D341Med (cell line): Measurements from ENCODE around the gene YAP1.
"Not testable (repeated sequence)": the region's sequence is repeated elsewhere in the genome, so short reads cannot be mapped to it uniquely, and the experiment has no call there.

Source experiments
- DNase-seq: peaks from one replicate; pipeline ENCODE4 v3.0.0; 2012; ENCODE audit warnings: low spot score

YAP1 gene

GRCh38 chr11:102241026-102241425, 130.8 kb downstream of the YAP1 start:
- no peak for DNase-seq

GRCh38 chr11:102243399-102243884, 133.2 kb downstream of the YAP1 start:
- no peak for DNase-seq

- DNase-seq, result no peak
These were observed 134.6 kb downstream of the YAP1 start for GRCh38 chr11:102244681-102245409.

- no peak for DNase-seq
These were observed 141.2 kb downstream of the YAP1 start for GRCh38 chr11:102251423-102251822.

- no peak for DNase-seq
These were observed 142.2 kb downstream of the YAP1 start for GRCh38 chr11:102252339-102252891.

- no peak for DNase-seq
These were observed 142.9 kb downstream of the YAP1 start for GRCh38 chr11:102253020-102253715.

- no peak for DNase-seq
These were observed 143.8 kb downstream of the YAP1 start for GRCh38 chr11:102254047-102254446.

GRCh38 chr11:102256251-102256650, 146.0 kb downstream of the YAP1 start:
- DNase-seq, result no peak

- DNase-seq, result no peak
These were observed 150.0 kb downstream of the YAP1 start for GRCh38 chr11:102260241-102260640.

- DNase-seq, result no peak
These were observed 153.2 kb downstream of the YAP1 start for GRCh38 chr11:102263379-102264003.

- DNase-seq, result not testable (repeated sequence)
These were observed 154.5 kb downstream of the YAP1 start for GRCh38 chr11:102264704-102265103.

GRCh38 chr11:102266099-102266498, 155.9 kb downstream of the YAP1 start:
- no peak for DNase-seq

GRCh38 chr11:102267609-102268008, 157.4 kb downstream of the YAP1 start:
- DNase-seq, result no peak

GRCh38 chr11:102268083-102268984, 158.1 kb downstream of the YAP1 start:
- DNase-seq, result peak; percentile 54

GRCh38 chr11:102268985-102269470, 158.8 kb downstream of the YAP1 start:
- DNase-seq, result no peak

GRCh38 chr11:102269927-102270326, 159.7 kb downstream of the YAP1 start:
- DNase-seq, result no peak

- DNase-seq, result no peak
These were observed 162.0 kb downstream of the YAP1 start for GRCh38 chr11:102272047-102272824.

GRCh38 chr11:102274628-102275027, 164.4 kb downstream of the YAP1 start:
- no peak for DNase-seq

GRCh38 chr11:102276362-102276761, 166.1 kb downstream of the YAP1 start:
- no peak for DNase-seq

GRCh38 chr11:102276783-102277182, 166.5 kb downstream of the YAP1 start:
- no peak for DNase-seq
